Left cardiac atrium (tissue), 4 donors: ENCODE results near the gene IGFALS. TPM values are rescaled to one million over a fixed set of nuclear protein-coding genes. Genes with fewer than 3 reads are reported as not detected.

Source experiments
- ATAC-seq, 2 donors: fragments of 200-7000 bp; cut with Tn5 transposase; one replicate each; pipeline ENCODE4 v1.9.1; 2020; ENCODE audit warnings: mild to moderate bottlenecking in 2 of 2, moderate library complexity in 2 of 2
- DNase-seq: peaks from one replicate; pipeline ENCODE4 v3.0.0-alpha.2; 2020
- intact Hi-C, 2 donors: fragments of 100-400 bp; cut with DNase I; formaldehyde crosslinking; loops; one replicate each; pipeline versions ENCODE4 v1.14.1 to v1.15.1; 2022 to 2023
- long read RNA-seq: library from polyadenylated mRNA; unstranded; transcript quantifications from one replicate; pipeline ENCODE4 v2.0.0, GENCODE V29; 2021
- total RNA-seq, 2 donors: library from RNA; stranded (reverse); fragmentation: NEBNext Ultra II Directional; extraction: Animal tissue kit (Norgen Biotek cat#: 25700); gene quantifications; one replicate each; pipeline ENCODE4 v1.2.1, GENCODE V29; 2021
- donor health status: DM: no; HTN: yes; CAD: no.
- donor health status: DM: no; HTN: yes; CAD: no; lungs with severe emphysema.
- donor health status: DM: yes; HTN: yes; CAD: no.
- donor health status: Dilated cardiomyopathy.

The IGFALS gene
- total RNA-seq, result not detected
- long read RNA-seq, result 0 reads

- intact Hi-C loops, result no loop called here
- ATAC-seq, result peak; percentile 4 to 5
- peak; percentile 12 for DNase-seq
These were observed at the start of gene IGFALS for GRCh38 chr16:1793578-1794220. IGFALS (minus strand) TSS chr16:1793705; CDS start chr16:1793652, 53 bp downstream.

GRCh38 chr16:1839554-1839953, 46.0 kb upstream of the IGFALS start:
- intact Hi-C loops, result no loop called here
- no peak for DNase-seq
- no peak for ATAC-seq

DNA sequence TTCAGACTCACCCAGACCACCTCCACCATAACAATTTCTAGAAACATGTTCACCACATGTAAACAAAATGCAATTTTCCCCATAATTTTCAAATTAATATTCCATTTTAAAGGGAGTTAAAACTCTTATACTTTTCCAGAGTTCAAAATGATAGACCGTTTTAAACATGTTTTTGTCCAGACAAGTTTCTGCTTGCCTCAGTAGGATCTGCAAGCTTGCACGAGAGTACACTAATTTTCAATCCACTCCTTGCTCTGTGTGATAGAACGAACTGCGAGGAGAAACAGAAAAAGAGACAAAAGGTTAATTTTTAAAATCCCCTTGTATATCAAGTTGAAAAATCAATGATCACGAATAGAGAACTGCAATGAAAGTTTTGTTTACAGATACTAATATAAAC, 40.6 kb upstream of the IGFALS start:
- intact Hi-C loops, result no loop called here
- no peak for ATAC-seq
- DNase-seq, result no peak

DNA sequence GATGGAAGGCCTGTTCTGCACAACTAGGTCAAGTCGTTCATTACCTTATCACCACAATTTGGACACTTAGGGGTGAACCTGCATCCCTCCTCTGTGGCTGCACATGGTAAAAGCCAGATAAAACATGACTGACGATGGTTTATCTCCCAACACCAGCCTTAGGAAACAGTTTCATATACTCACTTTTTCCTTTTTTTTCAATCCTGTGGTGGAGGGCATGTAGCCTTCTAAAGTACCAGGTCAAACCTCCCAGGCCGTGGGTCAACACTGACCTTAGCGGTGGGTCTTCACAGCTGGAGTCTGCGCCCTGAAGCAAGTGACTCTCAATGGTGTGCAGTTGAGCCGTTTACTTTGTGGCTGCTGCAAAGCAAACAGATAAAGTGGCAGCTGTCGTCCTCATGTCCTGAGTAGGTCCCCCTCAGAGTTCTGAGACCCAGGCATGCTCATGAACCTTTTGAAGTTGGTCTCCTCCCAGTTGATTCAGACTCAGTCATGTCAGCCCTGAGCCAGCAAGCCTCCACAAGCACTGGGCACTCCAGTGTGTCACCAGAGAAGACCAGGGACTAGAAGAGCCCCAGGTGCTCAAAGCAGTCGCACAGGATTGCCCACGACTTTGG, 39.4 kb upstream of the IGFALS start:
- no peak for ATAC-seq
- DNase-seq, result no peak
- intact Hi-C loops, result no loop called here

GRCh38 chr16:1831186-1832075, 37.9 kb upstream of the IGFALS start:
- DNase-seq (no peak), ATAC-seq (no peak)
- intact Hi-C loops, result no loop called here

DNA sequence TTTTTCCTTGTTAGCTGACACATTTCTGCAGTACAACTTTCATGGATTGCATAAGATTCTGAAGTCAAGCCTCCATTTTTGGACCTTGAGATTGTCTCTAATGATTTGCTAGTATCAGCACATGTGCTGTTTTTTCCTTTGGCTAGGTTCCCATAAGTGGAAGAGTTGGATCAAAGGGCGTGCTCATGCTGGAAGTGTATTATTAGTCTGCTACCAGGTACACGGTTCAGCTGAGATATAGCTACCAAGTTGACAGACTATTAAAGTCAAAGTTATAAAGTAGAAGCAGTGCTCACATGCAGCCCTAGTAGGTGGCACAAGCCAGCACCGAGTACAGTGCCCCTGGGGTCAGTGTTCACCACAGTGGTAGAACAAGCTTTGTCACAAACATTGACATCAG, 36.7 kb upstream of the IGFALS start:
- ATAC-seq (no peak), DNase-seq (no peak)
- intact Hi-C loops, result no loop called here

DNA sequence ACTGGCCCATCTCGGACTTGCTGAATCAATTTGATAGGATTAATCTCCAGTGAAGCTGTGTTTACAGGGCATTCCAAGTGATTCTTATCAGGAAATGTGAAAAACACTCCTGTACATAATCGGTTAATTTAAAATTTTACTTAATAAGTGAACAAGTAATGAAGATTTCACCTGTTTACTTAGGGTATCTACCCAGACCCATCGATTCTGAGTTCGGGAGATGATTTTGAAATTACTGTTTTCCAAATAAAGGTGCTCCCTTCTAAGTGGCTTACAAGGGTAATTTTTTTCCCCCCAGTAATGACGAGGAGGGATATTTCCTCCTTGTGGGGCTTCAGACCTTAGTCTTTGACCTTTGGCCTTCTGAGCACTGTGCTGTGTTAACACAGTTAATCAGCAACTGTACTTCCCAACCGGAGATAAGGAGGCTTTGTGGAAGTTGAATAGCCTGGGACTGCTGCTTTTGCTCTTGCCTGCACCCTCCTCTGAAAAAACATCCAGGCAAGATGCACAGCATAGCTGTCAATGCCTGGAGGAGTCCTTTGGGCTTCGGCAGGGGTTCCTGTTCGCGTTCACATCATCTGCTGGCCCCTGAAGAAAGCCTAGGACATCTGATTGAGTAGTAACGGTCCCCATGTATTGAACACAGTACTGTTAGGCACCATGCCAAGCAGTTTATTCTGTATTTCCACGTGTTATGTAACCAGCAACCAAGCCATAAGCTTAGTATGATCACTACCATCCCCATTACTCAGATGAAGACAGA, 35.3 kb upstream of the IGFALS start:
- DNase-seq, result no peak
- ATAC-seq, result no peak
- intact Hi-C loops, result no loop called here

DNA sequence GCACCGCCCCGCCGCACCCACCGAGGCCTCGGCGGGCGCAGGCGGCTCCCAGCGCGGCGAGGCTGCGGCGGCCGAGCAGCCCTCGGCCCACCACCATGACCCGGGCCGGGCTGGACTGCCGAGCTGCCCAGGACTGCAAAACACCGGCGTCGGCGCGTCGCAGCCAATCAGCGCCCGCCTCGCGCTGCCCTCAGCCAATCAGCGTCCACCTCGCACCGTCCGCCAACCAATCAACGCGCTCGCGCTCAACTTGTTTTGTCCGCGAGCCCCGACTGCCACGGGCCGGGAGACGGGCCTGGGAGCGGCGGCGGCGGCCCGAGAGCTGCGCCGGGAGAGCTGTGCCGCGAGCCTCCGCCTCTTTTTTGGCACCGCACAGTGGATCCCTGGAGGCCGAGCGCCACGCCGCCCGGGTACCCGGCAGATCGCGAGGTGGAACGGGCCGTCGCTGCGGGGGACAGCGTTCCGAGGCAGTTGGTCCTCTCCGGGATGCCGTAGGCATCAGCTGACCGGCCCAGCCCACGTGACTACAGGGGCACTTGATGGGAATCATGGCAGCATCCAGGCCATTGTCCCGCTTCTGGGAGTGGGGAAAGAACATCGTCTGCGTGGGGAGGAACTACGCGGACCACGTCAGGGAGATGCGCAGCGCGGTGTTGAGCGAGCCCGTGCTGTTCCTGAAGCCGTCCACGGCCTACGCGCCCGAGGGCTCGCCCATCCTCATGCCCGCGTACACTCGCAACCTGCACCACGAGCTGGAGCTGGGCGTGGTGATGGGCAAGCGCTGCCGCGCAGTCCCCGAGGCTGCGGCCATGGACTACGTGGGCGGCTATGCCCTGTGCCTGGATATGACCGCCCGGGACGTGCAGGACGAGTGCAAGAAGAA, 33.4 kb upstream of the IGFALS start, which contains the start of the genes FAHD1 and HAGH:
Gene FAHD1, plus strand, starts transcription at position 516 of the 883 bp plus-strand sequence. Its CDS starts 33 bp downstream, at position 549.
Gene HAGH, minus strand, starts transcription at position 135 of the 883 bp plus-strand sequence. Its CDS starts 38 bp downstream, at position 97.
- intact Hi-C loops, result no loop called here
- ATAC-seq, result peak; percentile 96 to 97
- DNase-seq, result peak; percentile 94

DNA sequence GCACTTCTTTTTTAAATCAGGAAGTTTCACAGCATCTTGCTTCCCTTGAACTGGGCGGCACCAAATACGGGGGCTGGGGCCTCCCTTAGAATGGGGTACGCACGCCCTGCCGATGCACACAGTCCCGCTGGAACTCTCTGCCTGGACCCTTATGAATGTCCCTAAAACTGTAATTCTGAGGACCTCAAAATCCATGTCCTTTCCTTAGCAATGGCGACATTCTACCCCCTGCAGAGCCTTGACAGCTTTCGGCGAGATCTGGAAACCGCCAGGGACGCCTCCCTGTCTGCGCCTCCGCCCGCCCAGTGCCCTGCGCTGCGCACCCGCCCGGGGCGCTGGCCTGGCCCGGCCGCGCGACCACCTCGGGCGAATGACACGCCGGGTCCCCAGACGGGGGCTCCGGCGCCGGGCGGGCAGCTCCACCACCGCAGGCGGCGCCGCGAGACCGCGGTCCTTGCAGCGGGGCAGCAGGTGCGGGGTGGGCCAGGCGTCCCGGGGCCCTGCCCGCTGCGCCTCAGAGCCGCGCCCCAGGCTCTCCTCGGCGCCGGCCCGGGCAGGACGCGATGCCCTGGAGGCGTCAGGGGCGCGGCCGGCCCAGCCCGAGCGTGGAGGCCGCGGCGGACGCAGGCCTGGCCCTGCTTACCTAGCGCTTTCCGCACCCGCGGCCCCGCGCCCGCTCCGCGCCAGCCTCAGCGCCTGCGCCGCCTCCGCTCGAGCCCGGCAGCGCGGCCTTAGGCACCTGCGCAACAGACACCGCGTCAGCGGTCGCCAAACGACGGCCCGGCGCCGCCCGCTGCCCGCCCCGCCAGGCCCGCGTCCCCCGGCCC, 32.6 kb upstream of the IGFALS start:
- ATAC-seq, result peak; percentile 18 to 20
- intact Hi-C loops, result no loop called here
- peak; percentile 62 for DNase-seq

DNA sequence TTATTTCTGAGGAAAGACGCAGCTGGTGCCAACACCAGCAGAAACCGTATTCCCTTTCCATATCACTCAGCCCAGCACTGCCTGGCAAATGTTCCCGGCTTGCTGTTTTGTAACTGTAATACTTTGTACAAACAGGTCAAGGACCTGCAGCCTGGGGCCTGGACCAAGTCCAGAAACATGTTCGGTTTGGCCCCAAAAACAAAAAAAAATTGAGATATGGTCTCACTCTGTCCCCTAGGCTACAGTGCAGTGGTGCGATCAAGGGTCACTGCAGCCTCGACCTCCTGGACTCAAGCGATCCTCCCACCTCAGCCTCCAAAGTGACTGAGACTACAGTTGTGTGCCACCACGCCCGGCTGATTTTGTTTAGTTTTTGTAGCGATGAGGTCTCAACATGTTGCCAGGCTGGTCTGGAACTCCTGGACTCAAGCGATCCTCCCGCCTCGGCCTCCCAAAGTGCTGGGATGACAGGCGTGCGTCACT, 31.9 kb upstream of the IGFALS start:
- intact Hi-C loops, result no loop called here
- DNase-seq, result no peak
- ATAC-seq, result no peak

DNA sequence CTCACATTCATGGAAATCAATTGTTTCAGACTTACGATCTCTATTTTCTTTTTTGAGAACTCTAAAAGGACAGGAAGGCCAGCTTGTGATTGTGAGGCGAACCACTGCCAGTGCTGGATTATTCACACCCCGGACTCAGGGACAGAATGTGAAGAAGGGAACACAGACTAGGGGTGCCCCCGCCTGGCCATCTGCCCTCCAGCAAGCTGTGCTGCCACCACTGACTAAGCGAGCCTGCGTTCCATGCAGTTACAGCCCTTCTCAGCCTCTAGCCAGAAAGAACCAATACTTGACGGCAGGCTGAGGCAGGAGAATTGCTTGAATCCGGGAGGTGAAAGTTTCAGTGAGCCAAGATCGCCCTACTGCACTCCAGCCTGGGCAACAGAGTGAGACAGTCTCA, 30.3 kb upstream of the IGFALS start:
- no peak for ATAC-seq
- intact Hi-C loops, result no loop called here

GRCh38 chr16:1822801-1823200, 29.3 kb upstream of the IGFALS start:
- no peak for DNase-seq
- intact Hi-C loops, result no loop called here
- no peak for ATAC-seq

More for the DNA sequence above, 30.3 kb upstream of the IGFALS start:
- DNase-seq, result no peak

DNA sequence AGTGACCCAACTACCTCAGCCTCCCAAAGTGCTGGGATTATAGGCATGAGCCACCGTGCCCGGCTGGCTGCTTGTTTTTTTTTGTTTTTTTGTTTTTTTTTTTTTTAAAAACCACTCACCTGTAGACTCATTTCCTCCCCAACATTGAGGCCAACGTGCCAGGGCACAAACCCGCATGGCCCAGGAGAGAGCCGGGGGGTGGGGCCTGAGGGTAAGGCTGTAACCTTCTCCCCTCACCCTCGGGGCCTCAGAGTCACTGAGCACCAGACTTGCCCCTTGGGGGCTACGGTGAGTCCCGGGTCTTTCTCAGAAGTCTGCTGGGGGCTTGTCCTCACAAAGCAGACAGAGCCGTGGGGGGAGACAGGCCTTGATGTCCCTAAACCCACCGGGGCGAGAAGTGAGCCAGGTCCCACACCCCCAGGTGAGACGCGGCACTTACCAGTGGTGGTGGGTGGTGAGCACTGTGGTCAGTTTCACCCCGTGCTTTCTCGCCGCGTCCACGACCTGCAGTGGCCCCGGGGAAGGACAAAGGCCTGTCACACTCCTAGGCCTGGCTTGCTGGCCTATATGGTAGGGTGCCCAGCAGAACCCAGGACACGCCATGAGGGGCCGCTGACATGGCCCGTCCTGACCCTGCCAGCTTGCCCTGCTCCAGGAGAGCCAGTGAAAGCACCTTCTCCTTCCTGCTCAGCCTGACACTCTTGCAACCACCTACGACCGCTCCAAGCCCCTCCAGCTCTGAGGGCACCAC, 28.5 kb upstream of the IGFALS start:
- no peak for DNase-seq
- ATAC-seq, result no peak
- intact Hi-C loops, result no loop called here

DNA sequence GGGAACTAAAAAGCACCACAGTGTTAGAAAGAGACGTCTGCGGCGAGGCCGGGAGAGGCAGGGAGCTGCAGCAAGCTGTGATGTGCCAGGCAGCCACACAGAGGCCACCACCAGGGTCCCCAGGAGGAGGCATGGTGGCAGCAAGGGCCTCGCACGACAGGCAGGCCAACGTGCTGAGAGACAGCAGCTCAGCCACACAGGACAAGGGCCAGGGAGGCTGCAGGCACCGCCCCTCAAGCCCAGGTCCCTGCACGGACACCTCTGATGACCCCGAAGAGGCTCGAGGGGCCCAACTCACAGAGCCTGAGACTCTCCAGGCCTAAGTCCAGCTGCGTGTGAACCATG, 27.4 kb upstream of the IGFALS start:
- ATAC-seq, result no peak

DNA sequence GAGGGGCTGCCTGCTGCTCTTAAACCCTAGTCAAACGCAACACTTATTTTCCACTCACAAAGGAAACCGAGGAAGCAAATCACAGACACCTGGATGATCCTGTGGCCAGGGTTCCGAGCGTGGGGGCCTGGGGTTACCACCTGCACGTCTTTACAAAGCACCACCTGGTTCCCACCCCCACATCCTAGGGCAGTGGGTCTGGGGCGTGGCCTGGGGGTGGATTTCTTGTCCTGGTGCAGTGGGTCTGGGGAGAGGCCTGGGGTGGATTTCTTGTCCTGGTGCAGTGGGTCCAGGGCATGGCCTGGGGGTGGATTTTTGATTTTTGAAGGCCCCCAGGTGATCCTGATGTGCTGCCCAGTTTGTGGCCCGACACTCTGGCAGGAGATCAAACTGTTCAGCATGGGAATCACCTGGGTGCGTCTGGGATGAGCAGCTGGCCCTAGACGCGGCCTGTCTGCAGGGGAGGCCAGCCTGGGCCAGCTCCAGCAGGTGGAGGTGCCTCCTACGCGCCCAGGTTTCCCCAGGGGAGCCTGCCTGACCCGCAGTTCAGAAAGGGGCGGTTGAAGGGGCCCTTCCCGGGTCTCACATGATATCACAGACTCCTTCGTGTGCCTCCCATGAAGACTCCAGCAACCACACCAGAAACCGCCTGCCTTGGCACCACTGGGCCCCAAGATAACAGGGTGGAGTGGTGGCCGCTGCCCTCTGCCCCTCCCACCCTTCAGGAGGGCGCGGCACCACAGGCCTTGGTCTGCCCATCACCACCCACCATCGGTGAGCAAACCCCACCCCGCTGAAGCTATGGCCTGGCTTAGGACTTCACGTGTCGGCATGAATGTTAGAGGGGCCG, 26.8 kb upstream of the IGFALS start:
- DNase-seq (no peak), ATAC-seq (no peak)
- intact Hi-C loops, result no loop called here

More for the DNA sequence above, 27.4 kb upstream of the IGFALS start:
- intact Hi-C loops, result no loop called here
- DNase-seq, result no peak

DNA sequence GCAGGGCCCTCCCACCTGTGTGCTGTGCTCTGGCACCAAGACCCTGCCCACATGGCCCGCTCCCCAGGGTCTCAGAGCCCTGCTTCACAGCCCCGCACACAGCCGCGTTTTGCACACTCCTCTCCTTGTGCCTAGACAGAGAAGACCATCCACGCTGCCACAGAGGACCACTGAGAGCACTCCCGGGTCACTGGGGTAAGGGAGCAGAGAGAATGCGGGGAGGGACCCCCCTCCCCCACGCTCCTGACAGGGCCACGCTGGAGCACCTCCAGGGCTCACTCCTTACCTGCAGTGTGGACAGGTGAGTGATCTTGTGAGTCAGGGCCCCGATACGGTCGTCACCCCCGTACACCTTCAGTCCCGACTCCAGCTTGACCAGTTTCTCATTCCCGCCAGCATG, 26.1 kb upstream of the IGFALS start:
- intact Hi-C loops, result no loop called here
- DNase-seq, result no peak
- ATAC-seq, result no peak
